SK-N-SH (cell line): Measurements from ENCODE around the gene TAF1B. TPM values are rescaled to one million over a fixed set of nuclear protein-coding genes. Genes with fewer than 3 reads are reported as not detected.
"Not testable (repeated sequence)": the region's sequence is repeated elsewhere in the genome, so short reads cannot be mapped to it uniquely, and the experiment has no call there.

Experiments
- CTCF ChIA-PET: fragments of 300-600, 350-600 bp; formaldehyde crosslinking; extraction: SDS; loops from one replicate; lab custom pipeline; 2021; lab: Yijun Ruan, JAX
- POLR2A ChIA-PET: fragments of 350-600 bp; sonication (Branson Sonifier 250); formaldehyde crosslinking; extraction: SDS; loops from one replicate; lab custom pipeline; 2020; ENCODE audit warnings: antibody characterized with exemption, inconsistent platforms; lab: Yijun Ruan, JAX
- DNase-seq: peaks from one replicate; pipeline ENCODE4 v3.0.0; 2012
- H2AFZ ChIP-seq: fragments of 200-600 bp; sonication (generic); 2 replicates; pipeline ENCODE4 v1.8.1; 2016; ENCODE audit warnings: antibody characterized with exemption, mild to moderate bottlenecking, low read depth
- H3F3A ChIP-seq: fragments of 200-600 bp; sonication (generic); replicated peaks from 2 replicates; pipeline ENCODE3; 2016; ENCODE audit warnings: antibody characterized with exemption, mild to moderate bottlenecking; ENCODE audit not compliant: insufficient read depth
- H3K27ac ChIP-seq, 2 experiments: fragments of 200-500 bp in 1 of 2; fragments of 200-600 bp in 1 of 2; sonication (Bioruptor generic) in 1 of 2; sonication (generic), shearing (Covaris generic) in 1 of 2; 2 replicates each; pipeline versions ENCODE4 v1.5.1 to v1.6.1; 2014 to 2016; ENCODE audit warnings: low read depth in 2 of 2, inconsistent platforms in 1 of 2, low read length in 1 of 2, mild to moderate bottlenecking in 1 of 2, mixed read lengths in 1 of 2
- H3K27me3 ChIP-seq: fragments of 200-600 bp; sonication (generic), shearing (Covaris generic); 2 replicates; pipeline ENCODE4 v1.6.1; 2016; ENCODE audit warnings: mixed run types; ENCODE audit not compliant: insufficient read depth
- H3K36me3 ChIP-seq, 2 experiments: fragments of 200-500 bp in 1 of 2; fragments of 200-600 bp in 1 of 2; sonication (Bioruptor generic) in 1 of 2; sonication (generic) in 1 of 2; replicated peaks in 1 of 2; 2 replicates each; pipeline versions ENCODE3 to v1.5.1; 2014 to 2016; ENCODE audit warnings: low read length in 1 of 2, mild to moderate bottlenecking in 1 of 2; ENCODE audit not compliant: insufficient read depth in 2 of 2, control insufficient read depth in 1 of 2
- H3K4me1 ChIP-seq, 2 experiments: fragments of 200-500 bp in 1 of 2; fragments of 200-600 bp in 1 of 2; sonication (Bioruptor generic) in 1 of 2; sonication (generic), shearing (Covaris generic) in 1 of 2; 2 replicates each; pipeline versions ENCODE4 v1.5.1 to v1.6.1; 2014 to 2016; ENCODE audit warnings: low read depth in 1 of 2, low read length in 1 of 2, mixed run types in 1 of 2; ENCODE audit not compliant: insufficient read depth in 2 of 2, control insufficient read depth in 1 of 2
- H3K4me2 ChIP-seq: fragments of 200-600 bp; sonication (generic), shearing (Covaris generic); 2 replicates; pipeline ENCODE4 v1.6.1; 2017; ENCODE audit warnings: mixed run types
- H3K4me3 ChIP-seq, 2 experiments: fragments of 200-500 bp in 1 of 2; fragments of 200-600 bp in 1 of 2; sonication (Bioruptor generic) in 1 of 2; sonication (generic), shearing (Covaris generic) in 1 of 2; 2 replicates each; pipeline versions ENCODE4 v1.5.1 to v1.8.1; 2014 to 2016; ENCODE audit warnings: low read depth in 2 of 2, inconsistent platforms in 1 of 2, low read length in 1 of 2, mild to moderate bottlenecking in 1 of 2, mixed read lengths in 1 of 2, moderate library complexity in 1 of 2
- H3K79me2 ChIP-seq: fragments of 200-600 bp; sonication (generic); 2 replicates; pipeline ENCODE4 v1.8.1; 2017; ENCODE audit warnings: mild to moderate bottlenecking; ENCODE audit not compliant: insufficient read depth
- H3K9ac ChIP-seq: fragments of 200-600 bp; sonication (generic); 2 replicates; pipeline ENCODE4 v1.6.1; 2017; ENCODE audit warnings: mixed run types
- H3K9me2 ChIP-seq: fragments of 200-600 bp; sonication (generic); 2 replicates; pipeline ENCODE4 v1.6.1; 2017; ENCODE audit warnings: mixed run types
- H3K9me3 ChIP-seq: fragments of 200-600 bp; sonication (generic); 2 replicates; pipeline ENCODE4 v1.6.1; 2017; ENCODE audit warnings: mixed run types, mild to moderate bottlenecking, moderate library complexity
- H4K20me1 ChIP-seq: fragments of 200-600 bp; sonication (generic); 2 replicates; pipeline ENCODE4 v1.6.1; 2017; ENCODE audit warnings: mild to moderate bottlenecking, mixed run types; ENCODE audit not compliant: insufficient read depth
- ELF1 ChIP-seq: IDR thresholded peaks from 2 replicates; pipeline ENCODE4 v1.4.0; 2012
- FOXM1 ChIP-seq: IDR thresholded peaks from 2 replicates; pipeline ENCODE4 v1.4.0; 2012; ENCODE audit warnings: low read depth, mild to moderate bottlenecking
- GATA2 ChIP-seq: sonication (generic); formaldehyde crosslinking; IDR thresholded peaks from 2 replicates; pipeline ENCODE4 v1.5.0; 2020; ENCODE audit warnings: mild to moderate bottlenecking, missing genetic modification reagents
- JUND ChIP-seq: IDR thresholded peaks from 2 replicates; pipeline ENCODE4 v1.4.0; 2012
- MEF2A ChIP-seq: IDR thresholded peaks from 2 replicates; pipeline ENCODE4 v1.4.0; 2012; ENCODE audit warnings: low read depth, borderline replicate concordance
- RFX5 ChIP-seq: IDR thresholded peaks from 2 replicates; pipeline ENCODE4 v1.6.1; 2012; ENCODE audit warnings: mild to moderate bottlenecking, improper control_type of control experiment, low read length
- SIN3A ChIP-seq: IDR thresholded peaks from 2 replicates; pipeline ENCODE4 v1.6.1; 2012; ENCODE audit warnings: low read depth, mild to moderate bottlenecking, low read length, moderate library complexity, borderline replicate concordance
- SMC3 ChIP-seq: IDR thresholded peaks from 2 replicates; pipeline ENCODE4 v1.6.1; 2012; ENCODE audit warnings: low read depth, low read length, improper control_type of control experiment
- TAF1 ChIP-seq: IDR thresholded peaks from 2 replicates; pipeline ENCODE4 v1.6.1; 2012; ENCODE audit warnings: low read depth, mild to moderate bottlenecking, low read length, moderate library complexity, borderline replicate concordance
- TEAD4 ChIP-seq: IDR thresholded peaks from 2 replicates; pipeline ENCODE4 v1.4.0; 2012; ENCODE audit warnings: mild to moderate bottlenecking, borderline replicate concordance; ENCODE audit not compliant: insufficient read depth
- WGBS: methylation state at CpG from one replicate; pipeline ENCODE4 v1.1.6; 2017; ENCODE audit warnings: low lambda C conversion rate; 5-methylcytosine and 5-hydroxymethylcytosine counted together
- polyA plus RNA-seq, 3 experiments: library from polyadenylated mRNA; depleted of rRNA; stranded (reverse); fragments of >200 nt; gene quantifications; 2 replicates each; pipeline ENCODE4 v1.2.3, GENCODE V29; 2012
- TF ChIP-seq, protein P1 (sequence below): IDR thresholded peaks from 2 replicates; pipeline ENCODE4 v1.6.1; 2012; ENCODE audit warnings: mild to moderate bottlenecking, low read depth, low read length, moderate library complexity
- TF ChIP-seq, protein P2 (sequence below): IDR thresholded peaks from 2 replicates; pipeline ENCODE4 v1.4.0; 2012; ENCODE audit warnings: low read depth, borderline replicate concordance
- TF ChIP-seq, protein P3 (sequence below): IDR thresholded peaks from 2 replicates; pipeline ENCODE4 v1.4.0; 2012; ENCODE audit warnings: low read depth, borderline replicate concordance
- TF ChIP-seq, protein P4 (sequence below): fragments of 200-600 bp; sonication (generic); IDR thresholded peaks from 2 replicates; pipeline ENCODE4 v1.6.1; 2017; ENCODE audit warnings: antibody characterized with exemption, mild to moderate bottlenecking, moderate library complexity

The TAF1B gene
- polyA plus RNA-seq, 1 of the 3 experiments (the other 2 are of a cell fraction): 7.8 TPM

DNA sequence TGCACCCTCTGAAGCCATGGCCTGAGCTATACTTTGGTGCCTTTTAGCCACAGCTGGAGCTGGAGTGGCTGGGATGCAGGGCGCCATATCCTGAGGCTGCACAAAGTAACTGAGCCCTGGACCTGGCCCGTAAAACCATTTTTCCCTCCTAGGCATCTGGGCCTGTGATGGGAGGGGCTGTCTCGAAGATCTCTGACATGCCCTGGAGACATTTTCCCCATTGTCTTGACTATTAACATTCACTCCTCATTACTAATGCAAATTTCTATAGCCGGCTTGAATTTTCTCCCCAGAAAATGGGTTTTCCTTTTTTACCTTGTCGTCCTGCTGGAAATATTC lies 15.4 kb downstream of the TAF1B start (continued):
- TF ChIP-seq, protein P1, sequence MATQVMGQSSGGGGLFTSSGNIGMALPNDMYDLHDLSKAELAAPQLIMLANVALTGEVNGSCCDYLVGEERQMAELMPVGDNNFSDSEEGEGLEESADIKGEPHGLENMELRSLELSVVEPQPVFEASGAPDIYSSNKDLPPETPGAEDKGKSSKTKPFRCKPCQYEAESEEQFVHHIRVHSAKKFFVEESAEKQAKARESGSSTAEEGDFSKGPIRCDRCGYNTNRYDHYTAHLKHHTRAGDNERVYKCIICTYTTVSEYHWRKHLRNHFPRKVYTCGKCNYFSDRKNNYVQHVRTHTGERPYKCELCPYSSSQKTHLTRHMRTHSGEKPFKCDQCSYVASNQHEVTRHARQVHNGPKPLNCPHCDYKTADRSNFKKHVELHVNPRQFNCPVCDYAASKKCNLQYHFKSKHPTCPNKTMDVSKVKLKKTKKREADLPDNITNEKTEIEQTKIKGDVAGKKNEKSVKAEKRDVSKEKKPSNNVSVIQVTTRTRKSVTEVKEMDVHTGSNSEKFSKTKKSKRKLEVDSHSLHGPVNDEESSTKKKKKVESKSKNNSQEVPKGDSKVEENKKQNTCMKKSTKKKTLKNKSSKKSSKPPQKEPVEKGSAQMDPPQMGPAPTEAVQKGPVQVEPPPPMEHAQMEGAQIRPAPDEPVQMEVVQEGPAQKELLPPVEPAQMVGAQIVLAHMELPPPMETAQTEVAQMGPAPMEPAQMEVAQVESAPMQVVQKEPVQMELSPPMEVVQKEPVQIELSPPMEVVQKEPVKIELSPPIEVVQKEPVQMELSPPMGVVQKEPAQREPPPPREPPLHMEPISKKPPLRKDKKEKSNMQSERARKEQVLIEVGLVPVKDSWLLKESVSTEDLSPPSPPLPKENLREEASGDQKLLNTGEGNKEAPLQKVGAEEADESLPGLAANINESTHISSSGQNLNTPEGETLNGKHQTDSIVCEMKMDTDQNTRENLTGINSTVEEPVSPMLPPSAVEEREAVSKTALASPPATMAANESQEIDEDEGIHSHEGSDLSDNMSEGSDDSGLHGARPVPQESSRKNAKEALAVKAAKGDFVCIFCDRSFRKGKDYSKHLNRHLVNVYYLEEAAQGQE: no peak
- no peak for TF ChIP-seq GATA2

DNA sequence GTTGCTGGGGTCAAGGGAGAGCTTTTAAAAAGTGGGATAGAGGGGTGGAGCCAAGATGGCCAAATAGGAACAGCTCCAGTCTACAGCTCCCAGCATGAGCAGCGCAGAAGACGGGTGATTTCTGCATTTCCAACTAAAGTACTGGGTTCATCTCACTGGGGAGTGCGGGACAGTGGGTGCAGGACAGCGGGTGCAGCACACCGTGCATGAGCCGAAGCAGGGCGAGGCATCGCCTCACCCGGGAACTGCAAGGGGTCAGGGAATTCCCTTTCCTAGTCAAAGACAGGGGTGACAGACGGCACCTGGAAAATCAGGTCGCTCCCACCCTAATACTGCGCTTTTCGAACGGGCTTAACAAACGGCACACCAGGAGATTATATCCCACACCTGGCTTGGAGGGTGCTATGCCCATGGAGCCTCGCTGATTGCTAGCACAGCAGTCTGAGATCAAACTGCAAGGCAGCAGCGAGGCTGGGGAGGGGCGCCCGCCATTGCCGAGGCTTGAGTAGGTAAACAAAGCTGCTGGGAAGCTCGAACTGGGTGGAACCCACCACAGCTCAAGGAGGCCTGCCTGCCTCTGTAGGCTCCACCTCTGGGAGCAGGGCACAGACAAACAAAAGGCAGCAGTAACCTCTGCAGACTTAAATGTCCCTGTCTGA lies 17.8 kb downstream of the TAF1B start:
- H3K36me3 ChIP-seq: peaks cover 31 to 57% of the 10 kb centered on the region in 2 experiments
- peaks cover 12% of the 10 kb centered on the region; the same call in 1 of the 2 replicates for H3K9me3 ChIP-seq
- H3K9ac ChIP-seq, H4K20me1 ChIP-seq, POLR2A ChIA-PET, H3K27me3 ChIP-seq, H3K9me2 ChIP-seq, DNase-seq, H3K4me1 ChIP-seq, H3K27ac ChIP-seq, H3K79me2 ChIP-seq, H3K4me2 ChIP-seq, H2AFZ ChIP-seq, H3F3A ChIP-seq: not testable (repeated sequence)
- H3K4me3 ChIP-seq: peak overlapping the region in 1 of 2 experiments; percentile 17; a peak in 1 of 4 replicates
- CTCF ChIA-PET: interaction anchor here (1.1 to 1.3 kb wide), 2 partner anchors 62 to 236 kb away, joined by 3 to 4 read pairs; no protein-coding TSS in a partner anchor
- whole genome bisulfite sequencing: 98% methylated on average over 20 of the region's 21 CpGs

DNA sequence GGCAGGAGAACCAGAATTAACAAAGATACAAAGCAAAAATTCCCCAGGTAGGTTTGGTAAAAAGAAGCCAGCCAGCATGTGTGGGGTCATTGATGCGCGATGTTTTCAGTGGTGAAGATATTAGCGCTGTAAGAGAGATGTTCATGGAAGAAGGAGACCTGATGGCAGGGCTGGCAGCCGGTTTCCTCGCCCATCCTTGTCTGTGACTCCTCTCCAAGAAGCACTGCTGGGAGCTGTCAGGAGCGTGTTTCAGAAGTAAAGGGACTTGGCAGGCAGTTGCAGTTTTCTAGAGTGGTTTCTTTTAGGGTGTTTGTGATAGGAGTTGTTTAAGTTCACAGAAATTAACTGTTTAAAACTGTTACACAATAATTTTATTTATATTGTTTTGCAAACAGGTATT lies 24.6 kb downstream of the TAF1B start:
- H3K9me3 ChIP-seq: no peaks in the 10 kb centered on the region
- H3K4me3 ChIP-seq: no peak overlapping the region
- TF ChIP-seq GATA2: no peak
- no peak for TF ChIP-seq FOXM1
- TF ChIP-seq SIN3A: no peak
- no peak for TF ChIP-seq ELF1
- TF ChIP-seq TAF1: no peak
- TF ChIP-seq SMC3: no peak
- TF ChIP-seq JUND: no peak
- TF ChIP-seq TEAD4: no peak
- TF ChIP-seq, protein P2, sequence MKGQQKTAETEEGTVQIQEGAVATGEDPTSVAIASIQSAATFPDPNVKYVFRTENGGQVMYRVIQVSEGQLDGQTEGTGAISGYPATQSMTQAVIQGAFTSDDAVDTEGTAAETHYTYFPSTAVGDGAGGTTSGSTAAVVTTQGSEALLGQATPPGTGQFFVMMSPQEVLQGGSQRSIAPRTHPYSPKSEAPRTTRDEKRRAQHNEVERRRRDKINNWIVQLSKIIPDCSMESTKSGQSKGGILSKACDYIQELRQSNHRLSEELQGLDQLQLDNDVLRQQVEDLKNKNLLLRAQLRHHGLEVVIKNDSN: no peak
- no peak for TF ChIP-seq MEF2A
- no peak for TF ChIP-seq RFX5
- TF ChIP-seq, protein P3, sequence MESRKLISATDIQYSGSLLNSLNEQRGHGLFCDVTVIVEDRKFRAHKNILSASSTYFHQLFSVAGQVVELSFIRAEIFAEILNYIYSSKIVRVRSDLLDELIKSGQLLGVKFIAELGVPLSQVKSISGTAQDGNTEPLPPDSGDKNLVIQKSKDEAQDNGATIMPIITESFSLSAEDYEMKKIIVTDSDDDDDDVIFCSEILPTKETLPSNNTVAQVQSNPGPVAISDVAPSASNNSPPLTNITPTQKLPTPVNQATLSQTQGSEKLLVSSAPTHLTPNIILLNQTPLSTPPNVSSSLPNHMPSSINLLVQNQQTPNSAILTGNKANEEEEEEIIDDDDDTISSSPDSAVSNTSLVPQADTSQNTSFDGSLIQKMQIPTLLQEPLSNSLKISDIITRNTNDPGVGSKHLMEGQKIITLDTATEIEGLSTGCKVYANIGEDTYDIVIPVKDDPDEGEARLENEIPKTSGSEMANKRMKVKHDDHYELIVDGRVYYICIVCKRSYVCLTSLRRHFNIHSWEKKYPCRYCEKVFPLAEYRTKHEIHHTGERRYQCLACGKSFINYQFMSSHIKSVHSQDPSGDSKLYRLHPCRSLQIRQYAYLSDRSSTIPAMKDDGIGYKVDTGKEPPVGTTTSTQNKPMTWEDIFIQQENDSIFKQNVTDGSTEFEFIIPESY: no peak
- TF ChIP-seq, protein P4, sequence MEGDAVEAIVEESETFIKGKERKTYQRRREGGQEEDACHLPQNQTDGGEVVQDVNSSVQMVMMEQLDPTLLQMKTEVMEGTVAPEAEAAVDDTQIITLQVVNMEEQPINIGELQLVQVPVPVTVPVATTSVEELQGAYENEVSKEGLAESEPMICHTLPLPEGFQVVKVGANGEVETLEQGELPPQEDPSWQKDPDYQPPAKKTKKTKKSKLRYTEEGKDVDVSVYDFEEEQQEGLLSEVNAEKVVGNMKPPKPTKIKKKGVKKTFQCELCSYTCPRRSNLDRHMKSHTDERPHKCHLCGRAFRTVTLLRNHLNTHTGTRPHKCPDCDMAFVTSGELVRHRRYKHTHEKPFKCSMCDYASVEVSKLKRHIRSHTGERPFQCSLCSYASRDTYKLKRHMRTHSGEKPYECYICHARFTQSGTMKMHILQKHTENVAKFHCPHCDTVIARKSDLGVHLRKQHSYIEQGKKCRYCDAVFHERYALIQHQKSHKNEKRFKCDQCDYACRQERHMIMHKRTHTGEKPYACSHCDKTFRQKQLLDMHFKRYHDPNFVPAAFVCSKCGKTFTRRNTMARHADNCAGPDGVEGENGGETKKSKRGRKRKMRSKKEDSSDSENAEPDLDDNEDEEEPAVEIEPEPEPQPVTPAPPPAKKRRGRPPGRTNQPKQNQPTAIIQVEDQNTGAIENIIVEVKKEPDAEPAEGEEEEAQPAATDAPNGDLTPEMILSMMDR: no peak
- TF ChIP-seq, all 33 proteins: peak for 0
- Histone ChIP-seq H3K4me2 (no peak overlapping the region), H3K4me1 (no peaks in the 10 kb centered on the region), H3K27me3 (no peaks in the 10 kb centered on the region), H3K9me2 (no peaks in the 10 kb centered on the region), H3F3A (no peaks in the 10 kb centered on the region), H3K36me3 (peaks cover 23 to 39% of the 10 kb centered on the region in 2 experiments), H3K79me2 (no peaks in the 10 kb centered on the region; the same call in 1 of the 2 replicates), H4K20me1 (no peaks in the 10 kb centered on the region), H2AFZ (no peak overlapping the region), H3K9ac (no peak overlapping the region), H3K27ac (no peak overlapping the region)
- no peak for DNase-seq
- WGBS: over 99% methylated on average over 6 of the region's 6 CpGs
- ChIA-PET POLR2A (no interaction called here), CTCF (interaction anchor here (1.9 kb wide), 1 partner anchor 54 kb away, joined by 8 read pairs; no protein-coding TSS in a partner anchor)
